ENCODE data around the gene PCAT7.

DNA sequence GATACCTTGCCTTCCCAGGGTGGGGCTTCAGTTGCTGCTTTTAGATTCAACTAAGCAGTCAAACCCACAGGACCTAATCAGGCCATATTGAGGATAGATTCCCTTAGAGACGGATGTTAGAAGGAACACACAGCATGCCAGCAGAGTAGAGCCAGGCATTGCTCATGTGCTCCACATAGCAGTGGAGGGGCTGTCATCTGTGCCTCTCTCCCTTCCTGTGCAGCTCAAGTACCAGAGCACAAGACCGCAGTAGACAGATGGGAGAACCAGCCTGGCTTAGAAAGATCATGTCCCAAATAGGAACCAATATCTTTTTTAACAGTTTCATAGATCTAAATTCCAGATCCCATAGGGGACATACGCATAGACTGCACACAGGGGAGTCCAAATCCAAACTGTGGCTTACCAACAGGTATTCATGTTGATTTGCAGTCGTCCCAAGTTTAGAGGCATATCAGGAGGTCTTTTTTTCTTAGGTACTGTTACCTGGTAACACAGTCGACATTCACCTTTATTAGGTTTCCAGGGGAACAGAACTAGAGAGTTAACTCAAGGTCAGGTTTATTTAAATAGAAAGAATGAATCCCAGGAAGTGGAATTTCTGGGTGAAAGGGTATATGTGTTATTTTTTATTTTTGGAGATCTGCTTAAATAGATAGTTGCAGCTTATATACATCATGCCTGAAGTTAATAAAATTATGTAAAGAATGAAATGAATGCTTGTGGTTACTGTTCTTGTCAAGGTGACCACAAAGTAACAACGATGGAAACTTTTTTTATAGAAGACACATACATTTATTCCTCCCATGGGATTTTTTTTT is 43.5 kb upstream of the PCAT7 start:
- no peak for TF ChIP-seq POLR2A (IDR thresholded peaks at IDR 0.05)
- TF ChIP-seq, protein P1, sequence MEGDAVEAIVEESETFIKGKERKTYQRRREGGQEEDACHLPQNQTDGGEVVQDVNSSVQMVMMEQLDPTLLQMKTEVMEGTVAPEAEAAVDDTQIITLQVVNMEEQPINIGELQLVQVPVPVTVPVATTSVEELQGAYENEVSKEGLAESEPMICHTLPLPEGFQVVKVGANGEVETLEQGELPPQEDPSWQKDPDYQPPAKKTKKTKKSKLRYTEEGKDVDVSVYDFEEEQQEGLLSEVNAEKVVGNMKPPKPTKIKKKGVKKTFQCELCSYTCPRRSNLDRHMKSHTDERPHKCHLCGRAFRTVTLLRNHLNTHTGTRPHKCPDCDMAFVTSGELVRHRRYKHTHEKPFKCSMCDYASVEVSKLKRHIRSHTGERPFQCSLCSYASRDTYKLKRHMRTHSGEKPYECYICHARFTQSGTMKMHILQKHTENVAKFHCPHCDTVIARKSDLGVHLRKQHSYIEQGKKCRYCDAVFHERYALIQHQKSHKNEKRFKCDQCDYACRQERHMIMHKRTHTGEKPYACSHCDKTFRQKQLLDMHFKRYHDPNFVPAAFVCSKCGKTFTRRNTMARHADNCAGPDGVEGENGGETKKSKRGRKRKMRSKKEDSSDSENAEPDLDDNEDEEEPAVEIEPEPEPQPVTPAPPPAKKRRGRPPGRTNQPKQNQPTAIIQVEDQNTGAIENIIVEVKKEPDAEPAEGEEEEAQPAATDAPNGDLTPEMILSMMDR (IDR thresholded peaks at IDR 0.05): no peak
